H9 (cell line): ENCODE results near the gene PRKACA. TPM values are rescaled to one million over a fixed set of nuclear protein-coding genes. Genes with fewer than 3 reads are reported as not detected.

Experiments
- DNase-seq: peaks from one replicate; pipeline ENCODE4 v3.0.0-alpha.2; 2017
- H2AFZ ChIP-seq: one replicate; pipeline ENCODE4 v1.6.1; 2013; ENCODE audit warnings: mild to moderate bottlenecking, low read length, control low read depth, moderate library complexity
- H2AK5ac ChIP-seq: 2 replicates; pipeline ENCODE4 v1.6.1; 2013; ENCODE audit warnings: low read length, control low read depth, mixed read lengths; ENCODE audit not compliant: insufficient read length
- H2BK120ac ChIP-seq: one replicate; pipeline ENCODE4 v1.6.1; 2013; ENCODE audit warnings: low read depth, mild to moderate bottlenecking, low read length, control low read depth, inconsistent platforms; ENCODE audit not compliant: poor library complexity, severe bottlenecking
- H2BK12ac ChIP-seq: 2 replicates; pipeline ENCODE4 v1.6.1; 2013; ENCODE audit warnings: low read length, control low read depth, mixed read lengths, low read depth; ENCODE audit not compliant: insufficient read length
- H2BK15ac ChIP-seq: 2 replicates; pipeline ENCODE4 v1.6.1; 2013; ENCODE audit warnings: low read depth, low read length, control low read depth
- H2BK20ac ChIP-seq: one replicate; pipeline ENCODE4 v1.6.1; 2013; ENCODE audit warnings: low read depth, mild to moderate bottlenecking, low read length, control low read depth, inconsistent platforms; ENCODE audit not compliant: poor library complexity, severe bottlenecking
- H2BK5ac ChIP-seq: 2 replicates; pipeline ENCODE4 v1.6.1; 2013; ENCODE audit warnings: low read length, control low read depth, mixed read lengths; ENCODE audit not compliant: insufficient read length
- H3K14ac ChIP-seq: 2 replicates; pipeline ENCODE4 v1.6.1; 2013; ENCODE audit warnings: low read length, control low read depth; ENCODE audit not compliant: insufficient read depth
- H3K18ac ChIP-seq: 2 replicates; pipeline ENCODE4 v1.6.1; 2013; ENCODE audit warnings: low read depth, mild to moderate bottlenecking, mixed read lengths, low read length, control low read depth; ENCODE audit not compliant: insufficient read length
- H3K23ac ChIP-seq: 2 replicates; pipeline ENCODE4 v1.6.1; 2013; ENCODE audit warnings: low read length, control low read depth, mixed read lengths, low read depth; ENCODE audit not compliant: insufficient read length
- H3K23me2 ChIP-seq: 2 replicates; pipeline ENCODE4 v1.6.1; 2013; ENCODE audit warnings: low read depth, mild to moderate bottlenecking, mixed read lengths, low read length, control low read depth; ENCODE audit not compliant: insufficient read length, poor library complexity, severe bottlenecking
- H3K27ac ChIP-seq: 2 replicates; pipeline ENCODE4 v1.5.1; 2013; ENCODE audit warnings: low read length, control low read depth, mixed read lengths, low read depth; ENCODE audit not compliant: insufficient read length
- H3K27me3 ChIP-seq: 2 replicates; pipeline ENCODE4 v1.6.1; 2013; ENCODE audit warnings: low read length, control low read depth, inconsistent platforms; ENCODE audit not compliant: insufficient read depth
- H3K4ac ChIP-seq: 2 replicates; pipeline ENCODE4 v1.6.1; 2013; ENCODE audit warnings: low read depth, mild to moderate bottlenecking, control low read depth, inconsistent platforms, low read length, moderate library complexity
- H3K4me1 ChIP-seq: 2 replicates; pipeline ENCODE4 v1.6.1; 2013; ENCODE audit warnings: low read length, control low read depth, inconsistent platforms; ENCODE audit not compliant: insufficient read depth
- H3K4me2 ChIP-seq: 2 replicates; pipeline ENCODE4 v1.6.1; 2013; ENCODE audit warnings: low read length, control low read depth, mixed read lengths; ENCODE audit not compliant: insufficient read length, insufficient read depth
- H3K56ac ChIP-seq: 2 replicates; pipeline ENCODE4 v1.6.1; 2013; ENCODE audit warnings: low read depth, mild to moderate bottlenecking, mixed read lengths, low read length, control low read depth; ENCODE audit not compliant: insufficient read length
- H3K79me1 ChIP-seq: 2 replicates; pipeline ENCODE4 v1.6.1; 2013; ENCODE audit warnings: low read depth, mild to moderate bottlenecking, moderate library complexity, low read length, control low read depth, inconsistent platforms; ENCODE audit not compliant: insufficient read depth, poor library complexity, severe bottlenecking
- H3K79me2 ChIP-seq: 2 replicates; pipeline ENCODE4 v1.6.1; 2013; ENCODE audit warnings: low read length, control low read depth, inconsistent platforms; ENCODE audit not compliant: insufficient read depth
- H3K9ac ChIP-seq: 2 replicates; pipeline ENCODE4 v1.6.1; 2013; ENCODE audit warnings: low read length, control low read depth, mixed read lengths; ENCODE audit not compliant: insufficient read length; ENCODE audit errors: extremely low read depth
- H3K9me3 ChIP-seq: one replicate; pipeline ENCODE4 v1.6.1; 2013; ENCODE audit warnings: low read depth, low read length, inconsistent platforms; ENCODE audit not compliant: control insufficient read depth
- H3T11ph ChIP-seq: one replicate; pipeline ENCODE4 v1.6.1; 2013; ENCODE audit warnings: mild to moderate bottlenecking, low read length, control low read depth, inconsistent platforms
- H4K20me1 ChIP-seq: one replicate; pipeline ENCODE4 v1.6.1; 2013; ENCODE audit not compliant: control insufficient read depth, insufficient read length, insufficient read depth
- H4K5ac ChIP-seq: 2 replicates; pipeline ENCODE4 v1.6.1; 2013; ENCODE audit warnings: low read depth, mild to moderate bottlenecking, mixed read lengths, low read length, control low read depth; ENCODE audit not compliant: insufficient read length
- H4K8ac ChIP-seq: replicated peaks from 2 replicates; pipeline ENCODE4 v1.6.1; 2013; ENCODE audit warnings: low read length, control low read depth, mixed read lengths, low read depth; ENCODE audit not compliant: insufficient read length
- H4K91ac ChIP-seq: 2 replicates; pipeline ENCODE4 v1.6.1; 2013; ENCODE audit warnings: low read depth, mild to moderate bottlenecking, moderate library complexity, mixed read lengths, low read length, control low read depth; ENCODE audit not compliant: insufficient read length
- H3K27ac Mint-ChIP-seq, 3 experiments: 2 replicates in 2 of 3; 3 replicates in 1 of 3; pipeline ENCODE4 v1.8.0; 2020 to 2021; ENCODE audit warnings: mixed read lengths in 3 of 3, mild to moderate bottlenecking in 1 of 3, moderate library complexity in 1 of 3
- H3K27me3 Mint-ChIP-seq: 2 replicates; pipeline ENCODE4 v1.8.0; 2021; ENCODE audit warnings: low read depth, mild to moderate bottlenecking, moderate library complexity, mixed read lengths
- H3K36me3 Mint-ChIP-seq, 3 experiments: 2 replicates in 2 of 3; 3 replicates in 1 of 3; pipeline ENCODE4 v1.8.0; 2020 to 2021; ENCODE audit warnings: low read depth in 3 of 3, mixed read lengths in 3 of 3; ENCODE audit not compliant: insufficient read depth in 1 of 3
- H3K4me1 Mint-ChIP-seq, 2 experiments: 2 replicates each; pipeline ENCODE4 v1.8.0; 2020; ENCODE audit warnings: mixed read lengths in 2 of 2
- H3K4me3 Mint-ChIP-seq, 2 experiments: 2 replicates in 1 of 2; 3 replicates in 1 of 2; pipeline ENCODE4 v1.8.0; 2020 to 2021; ENCODE audit warnings: mild to moderate bottlenecking in 2 of 2, mixed read lengths in 2 of 2, moderate library complexity in 1 of 2
- H3K9me3 Mint-ChIP-seq, 2 experiments: 2 replicates in 1 of 2; 3 replicates in 1 of 2; pipeline ENCODE4 v1.8.0; 2020; ENCODE audit warnings: mild to moderate bottlenecking in 2 of 2, mixed read lengths in 2 of 2, moderate library complexity in 1 of 2
- CTCF ChIP-seq: fragments of 200-600 bp; sonication (generic); conservative IDR thresholded peaks from 3 replicates; pipeline ENCODE4 v1.8.0; 2021; ENCODE audit warnings: antibody characterized with exemption, mild to moderate bottlenecking
- WGBS: extraction: QIAGEN DNeasy Blood & Tissue Kit; methylation state at CpG from one replicate; pipeline ENCODE4 v1.1.7; 2013; ENCODE audit warnings: missing lambda C conversion rate, low lambda C conversion rate, mixed read lengths; ENCODE audit not compliant: insufficient read length; ENCODE audit errors: extremely low coverage; 5-methylcytosine and 5-hydroxymethylcytosine counted together
- total RNA-seq: library from RNA; stranded (reverse); gene quantifications from 2 replicates; pipeline ENCODE4 v1.2.1, GENCODE V29; 2021

PRKACA gene
- total RNA-seq, 1 experiment from 2014 or later: 51.8 TPM

GRCh38 chr19:14058182-14059092, 59.1 kb downstream of the PRKACA start:
- no peak overlapping the region for H2BK120ac ChIP-seq
- peaks cover 8% of the 10 kb centered on the region for H3K27me3 ChIP-seq
- no peak overlapping the region for H3K56ac ChIP-seq
- Mint-ChIP-seq H3K27me3 (peaks cover 46% of the 10 kb centered on the region), H3K27ac (no peak overlapping the region), H3K36me3 (peaks cover 0 to 4% (median 2%) of the 10 kb centered on the region in 3 experiments; a peak in 3 of 7 replicates), H3K4me3 (peak overlapping the region; percentile 69 to 93), H3K4me1 (peaks cover 9 to 23% of the 10 kb centered on the region in 2 experiments), H3K9me3 (no peaks in the 10 kb centered on the region; a peak in 2 of 5 replicates)
- H2BK20ac ChIP-seq: no peak overlapping the region
- peak overlapping the region; percentile 38 for H3K4me2 ChIP-seq
- H3K4me1 ChIP-seq: no peaks in the 10 kb centered on the region; the same call in 1 of the 2 replicates
- no peak overlapping the region for H3K14ac ChIP-seq
- peaks cover 6% of the 10 kb centered on the region for H3K23me2 ChIP-seq
- no peaks in the 10 kb centered on the region for H3K9me3 ChIP-seq
- H2AK5ac ChIP-seq: no peak overlapping the region
- no peak for TF ChIP-seq CTCF
- H2BK15ac ChIP-seq: no peak overlapping the region
- no peak for DNase-seq
- no peak overlapping the region for H3K9ac ChIP-seq
- H3K27ac ChIP-seq: no peak overlapping the region
- H3K79me1 ChIP-seq: no peaks in the 10 kb centered on the region
- no peaks in the 10 kb centered on the region for H3K79me2 ChIP-seq
- H2BK5ac ChIP-seq: no peak overlapping the region
- no peak overlapping the region for H3K18ac ChIP-seq
- WGBS: 100% methylated on average over 1 of the region's 17 CpGs
- no peak overlapping the region for H3K4ac ChIP-seq
- H3K23ac ChIP-seq: no peak overlapping the region
- no peak overlapping the region for H3T11ph ChIP-seq
- H2AFZ ChIP-seq: no peak overlapping the region
- H4K5ac ChIP-seq: no peak overlapping the region
- H4K20me1 ChIP-seq: no peaks in the 10 kb centered on the region
- no peak overlapping the region for H2BK12ac ChIP-seq
- no peak overlapping the region for H4K91ac ChIP-seq
- H4K8ac ChIP-seq: no peak overlapping the region
